Measurements from ENCODE around the gene EFCAB11. TPM values are rescaled to one million over a fixed set of nuclear protein-coding genes. Genes with fewer than 3 reads are reported as not detected.

Gene EFCAB11
- total RNA-seq (2014; rRNA removed; shearing (Covaris generic)): 22.5 and 36.9 TPM in 2 replicates

GRCh38 chr14:89954070-89955021, at the start of gene EFCAB11:
Gene EFCAB11 (minus strand): TSS chr14:89954730. CDS start chr14:89954660, 70 bp downstream.
- DNase-seq (ENCODE audit: low read depth): peak; percentile 100

- no peak for DNase-seq (ENCODE audit: low read depth)
Observed at GRCh38 chr14:90003526-90004307, 49.2 kb upstream of the EFCAB11 start.

GRCh38 chr14:90000935-90001334, 46.4 kb upstream of the EFCAB11 start:
- no peak for DNase-seq (ENCODE audit: low read depth)

GRCh38 chr14:89996963-89997362, 42.4 kb upstream of the EFCAB11 start:
- DNase-seq (ENCODE audit: low read depth): no peak

- DNase-seq (ENCODE audit: low read depth): no peak
Observed at GRCh38 chr14:89992273-89992672, 37.7 kb upstream of the EFCAB11 start.

GRCh38 chr14:89990623-89991275, 36.2 kb upstream of the EFCAB11 start:
- no peak for DNase-seq (ENCODE audit: low read depth)

GRCh38 chr14:89990218-89990617, 35.7 kb upstream of the EFCAB11 start:
- no peak for DNase-seq (ENCODE audit: low read depth)

- no peak for DNase-seq (ENCODE audit: low read depth)
Observed at GRCh38 chr14:89988787-89989186, 34.3 kb upstream of the EFCAB11 start.

- DNase-seq (ENCODE audit: low read depth): no peak
Observed at GRCh38 chr14:89987161-89987475, 32.6 kb upstream of the EFCAB11 start.

- DNase-seq (ENCODE audit: low read depth): no peak
Observed at GRCh38 chr14:89986462-89987160, 32.1 kb upstream of the EFCAB11 start.

GRCh38 chr14:89983375-89983774, 28.8 kb upstream of the EFCAB11 start:
- no peak for DNase-seq (ENCODE audit: low read depth)

GRCh38 chr14:89978656-89979055, 24.1 kb upstream of the EFCAB11 start:
- no peak for DNase-seq (ENCODE audit: low read depth)

GRCh38 chr14:89977668-89978067, 23.1 kb upstream of the EFCAB11 start:
- no peak for DNase-seq (ENCODE audit: low read depth)

- peak; percentile 62 for DNase-seq (ENCODE audit: low read depth)
Observed at GRCh38 chr14:89973234-89973823, 18.8 kb upstream of the EFCAB11 start.

GRCh38 chr14:89965839-89966238, 11.3 kb upstream of the EFCAB11 start:
- no peak for DNase-seq (ENCODE audit: low read depth)

- no peak for DNase-seq (ENCODE audit: low read depth)
Observed at GRCh38 chr14:89963288-89963978, 8.9 kb upstream of the EFCAB11 start.

- DNase-seq (ENCODE audit: low read depth): no peak
Observed at GRCh38 chr14:89960914-89961313, 6.4 kb upstream of the EFCAB11 start.

- DNase-seq (ENCODE audit: low read depth): no peak
Observed at GRCh38 chr14:89959853-89960445, 5.4 kb upstream of the EFCAB11 start.

GRCh38 chr14:89958966-89959365, 4.4 kb upstream of the EFCAB11 start:
- no peak for DNase-seq (ENCODE audit: low read depth)

- DNase-seq (ENCODE audit: low read depth): peak; percentile 10
Observed at GRCh38 chr14:89957791-89958190, 3.3 kb upstream of the EFCAB11 start.

All from Daoy (cell line).